ENCODE data around the gene WDR27. TPM values are rescaled to one million over a fixed set of nuclear protein-coding genes. Genes with fewer than 3 reads are reported as not detected.

Gene WDR27
- total and polyA plus RNA-seq, 2 experiments from 2014 or later, result 27.7 to 29.7 TPM

- Histone ChIP-seq H3K4me3 (no peak overlapping the region), H3K9me2 (replicated peaks; ENCODE audit: insufficient read depth) (no peaks in the 10 kb centered on the region), H3K9me3 (ENCODE audit: low read depth) (no peaks in the 10 kb centered on the region), H3K79me2 (no peaks in the 10 kb centered on the region), H3K27me3 (no peaks in the 10 kb centered on the region), H3K4me1 (ENCODE audit: insufficient read depth) (no peaks in the 10 kb centered on the region), H3K36me3 (replicated peaks; ENCODE audit: insufficient read depth, low read depth) (no peaks in the 10 kb centered on the region), H3K27ac (no peak overlapping the region), H2AFZ (no peak overlapping the region), H4K20me1 (ENCODE audit: insufficient read depth, poor library complexity, severe bottlenecking) (no peaks in the 10 kb centered on the region), H3K4me2 (no peak overlapping the region)
- DNase-seq (ENCODE audit: low spot score), result no peak
- TF ChIP-seq CTCF (IDR thresholded peaks at IDR 0.05; ENCODE audit: poor library complexity) (no peak), EZH2 (IDR thresholded peaks at IDR 0.05; ENCODE audit: borderline replicate concordance) (no peak)
- 98% methylated on average over 40 of the region's 46 CpGs for WGBS (ENCODE audit: low lambda C conversion rate, missing lambda C conversion rate)
Measured at GRCh38 chr6:169654598-169655391, 47.0 kb downstream of the WDR27 start.

- Histone ChIP-seq H3K9me3 (ENCODE audit: low read depth) (no peaks in the 10 kb centered on the region), H2AFZ (no peak overlapping the region), H3K79me2 (no peaks in the 10 kb centered on the region), H4K20me1 (ENCODE audit: insufficient read depth, poor library complexity, severe bottlenecking) (no peaks in the 10 kb centered on the region), H3K4me1 (ENCODE audit: insufficient read depth) (no peaks in the 10 kb centered on the region), H3K4me2 (no peak overlapping the region), H3K9me2 (replicated peaks; ENCODE audit: insufficient read depth) (no peaks in the 10 kb centered on the region), H3K27ac (no peak overlapping the region), H3K36me3 (replicated peaks; ENCODE audit: insufficient read depth, low read depth) (no peaks in the 10 kb centered on the region), H3K4me3 (no peak overlapping the region), H3K27me3 (no peaks in the 10 kb centered on the region)
- DNase-seq (ENCODE audit: low spot score), result no peak
- WGBS (ENCODE audit: low lambda C conversion rate, missing lambda C conversion rate), result 97% methylated on average over 6 of the region's 6 CpGs
- TF ChIP-seq EZH2phosphoT487 (IDR thresholded peaks at IDR 0.05; ENCODE audit: low read depth, severe bottlenecking, unreplicated experiment), result no peak
- TF ChIP-seq EZH2 (IDR thresholded peaks at IDR 0.05; ENCODE audit: borderline replicate concordance), result no peak
- no peak for TF ChIP-seq CTCF (IDR thresholded peaks at IDR 0.05; ENCODE audit: poor library complexity)
Measured at GRCh38 chr6:169653691-169654090, 48.1 kb downstream of the WDR27 start.

GRCh38 chr6:169652896-169653295 lies 48.9 kb downstream of the WDR27 start:
- DNase-seq (ENCODE audit: low spot score), result no peak
- Histone ChIP-seq H3K27me3 (no peaks in the 10 kb centered on the region), H3K9me3 (ENCODE audit: low read depth) (no peaks in the 10 kb centered on the region), H3K9me2 (replicated peaks; ENCODE audit: insufficient read depth) (no peaks in the 10 kb centered on the region), H3K36me3 (replicated peaks; ENCODE audit: insufficient read depth, low read depth) (no peaks in the 10 kb centered on the region), H3K27ac (no peak overlapping the region), H3K4me1 (ENCODE audit: insufficient read depth) (no peaks in the 10 kb centered on the region), H3K4me2 (no peak overlapping the region), H3K79me2 (no peaks in the 10 kb centered on the region), H2AFZ (no peak overlapping the region), H4K20me1 (ENCODE audit: insufficient read depth, poor library complexity, severe bottlenecking) (no peaks in the 10 kb centered on the region), H3K4me3 (no peak overlapping the region)
- WGBS (ENCODE audit: low lambda C conversion rate, missing lambda C conversion rate), result 98% methylated on average over 11 of the region's 11 CpGs
- TF ChIP-seq EZH2 (IDR thresholded peaks at IDR 0.05; ENCODE audit: borderline replicate concordance), result no peak
- no peak for TF ChIP-seq CTCF (IDR thresholded peaks at IDR 0.05; ENCODE audit: poor library complexity)
- TF ChIP-seq EZH2phosphoT487 (IDR thresholded peaks at IDR 0.05; ENCODE audit: low read depth, severe bottlenecking, unreplicated experiment), result no peak
